Loucy (cell line): ENCODE measurements around the gene SYNE2.
"Not testable (repeated sequence)": the region's sequence is repeated elsewhere in the genome, so short reads cannot be mapped to it uniquely, and the experiment has no call there.

Experiments used
- H2AFZ ChIP-seq: fragments of 200-600 bp; sonication (generic); 2 replicates; pipeline ENCODE4 v1.6.0; 2016; ENCODE audit warnings: antibody characterized with exemption, mild to moderate bottlenecking, low read length, moderate library complexity
- H3F3A ChIP-seq: fragments of 200-600 bp; 2 replicates; pipeline ENCODE4 v1.6.0; 2016; ENCODE audit warnings: antibody characterized with exemption, low read depth, mild to moderate bottlenecking
- H3K27me3 ChIP-seq: fragments of 200-600 bp; sonication (generic); 2 replicates; pipeline ENCODE4 v1.6.1; 2014; ENCODE audit warnings: low read length, mild to moderate bottlenecking; ENCODE audit not compliant: insufficient read depth, poor library complexity, severe bottlenecking
- H3K36me3 ChIP-seq: fragments of 200-600 bp; sonication (generic); 2 replicates; pipeline ENCODE4 v1.6.1; 2016; ENCODE audit warnings: low read length; ENCODE audit not compliant: insufficient read depth
- H3K4me1 ChIP-seq: fragments of 200-600 bp; sonication (generic); 2 replicates; pipeline ENCODE4 v1.5.1; 2014; ENCODE audit warnings: low read length, mild to moderate bottlenecking; ENCODE audit not compliant: insufficient read depth, poor library complexity, severe bottlenecking
- H3K4me2 ChIP-seq: fragments of 200-600 bp; sonication (generic); 2 replicates; pipeline ENCODE4 v1.6.0; 2014; ENCODE audit warnings: antibody characterized with exemption, low read length, low read depth, mild to moderate bottlenecking; ENCODE audit not compliant: poor library complexity, severe bottlenecking
- H3K4me3 ChIP-seq: fragments of 200-600 bp; sonication (generic); 2 replicates; pipeline ENCODE4 v1.5.1; 2014; ENCODE audit warnings: low read length, mild to moderate bottlenecking, mixed read lengths; ENCODE audit not compliant: poor library complexity, severe bottlenecking
- H3K79me2 ChIP-seq: fragments of 200-600 bp; sonication (generic); 2 replicates; pipeline ENCODE4 v1.6.1; 2014; ENCODE audit warnings: low read length; ENCODE audit not compliant: insufficient read depth
- H3K9ac ChIP-seq: fragments of 200-600 bp; sonication (generic); 2 replicates; pipeline ENCODE4 v1.6.0; 2014; ENCODE audit warnings: mild to moderate bottlenecking, low read depth, low read length, moderate library complexity; ENCODE audit not compliant: poor library complexity, severe bottlenecking
- H3K9me2 ChIP-seq: fragments of 200-600 bp; sonication (generic); replicated peaks from 2 replicates; pipeline ENCODE4 v1.6.1; 2016; ENCODE audit warnings: low read depth, low read length, mixed read lengths
- H3K9me3 ChIP-seq: fragments of 200-600 bp; sonication (generic); 2 replicates; pipeline ENCODE4 v1.6.1; 2014; ENCODE audit warnings: mild to moderate bottlenecking, antibody characterized with exemption, low read length, low read depth; ENCODE audit not compliant: insufficient read depth
- H4K20me1 ChIP-seq: fragments of 200-600 bp; sonication (generic); 2 replicates; pipeline ENCODE4 v1.6.0; 2014; ENCODE audit warnings: antibody characterized with exemption, low read length, mild to moderate bottlenecking; ENCODE audit not compliant: insufficient read depth, poor library complexity, severe bottlenecking
- CTCF ChIP-seq: fragments of 200-600 bp; sonication (generic); conservative IDR thresholded peaks from 2 replicates; pipeline ENCODE4 v1.5.1; 2014; ENCODE audit warnings: mild to moderate bottlenecking, antibody characterized with exemption, low read length
- EZH2phosphoT487 ChIP-seq: fragments of 200-600 bp; IDR thresholded peaks from 2 replicates; pipeline ENCODE4 v1.6.1; 2018; ENCODE audit warnings: antibody characterized with exemption, mild to moderate bottlenecking, moderate library complexity, borderline replicate concordance

Gene SYNE2

GRCh38 chr14:63862163-63862562 is 9.4 kb downstream of the SYNE2 start:
- Histone ChIP-seq H3F3A (no peaks in the 10 kb centered on the region), H3K79me2 (peaks cover 56% of the 10 kb centered on the region)

GRCh38 chr14:63863004-63863403 is 10.2 kb downstream of the SYNE2 start:
- H3K9me3 ChIP-seq, result no peaks in the 10 kb centered on the region
- no peaks in the 10 kb centered on the region for H3K9me2 ChIP-seq
- no peak overlapping the region for H2AFZ ChIP-seq
- no peak overlapping the region for H3K9ac ChIP-seq
- no peak overlapping the region for H3K4me2 ChIP-seq
- TF ChIP-seq CTCF (no peak), EZH2phosphoT487 (no peak)
- H3K79me2 ChIP-seq, result peaks cover 62% of the 10 kb centered on the region
- no peaks in the 10 kb centered on the region for H3K27me3 ChIP-seq
- no peaks in the 10 kb centered on the region for H3K36me3 ChIP-seq
- H3K4me3 ChIP-seq, result no peak overlapping the region
- no peaks in the 10 kb centered on the region for H4K20me1 ChIP-seq
- H3K4me1 ChIP-seq, result peaks cover 14% of the 10 kb centered on the region
- no peaks in the 10 kb centered on the region for H3F3A ChIP-seq

More at GRCh38 chr14:63862163-63862562, 9.4 kb downstream of the SYNE2 start:
- H3K4me1 ChIP-seq, result peaks cover 19% of the 10 kb centered on the region
- no peak overlapping the region for H3K4me2 ChIP-seq
- H3K9me3 ChIP-seq, result no peaks in the 10 kb centered on the region
- no peaks in the 10 kb centered on the region; the same call in 1 of the 2 replicates for H3K9me2 ChIP-seq
- TF ChIP-seq CTCF (no peak), EZH2phosphoT487 (no peak)
- H3K27me3 ChIP-seq, result no peaks in the 10 kb centered on the region
- H3K36me3 ChIP-seq, result no peaks in the 10 kb centered on the region
- no peak overlapping the region for H3K4me3 ChIP-seq
- H4K20me1 ChIP-seq, result no peaks in the 10 kb centered on the region
- H3K9ac ChIP-seq, result no peak overlapping the region
- no peak overlapping the region for H2AFZ ChIP-seq

GRCh38 chr14:63864775-63865174 is 12.0 kb downstream of the SYNE2 start:
- Histone ChIP-seq H3K79me2 (peaks cover 65% of the 10 kb centered on the region), H3K4me3 (peak overlapping the region; percentile 72), H3K9ac (peak overlapping the region; percentile 64), H2AFZ (peak overlapping the region; percentile 47; the same call in 1 of the 2 replicates), H3K4me1 (peaks cover 26% of the 10 kb centered on the region), H3K4me2 (peak overlapping the region; percentile 91)
- not testable (repeated sequence) for H3F3A ChIP-seq, H3K36me3 ChIP-seq, H3K9me2 ChIP-seq, H4K20me1 ChIP-seq, H3K27me3 ChIP-seq, H3K9me3 ChIP-seq
